HepG2 (cell line): ENCODE data around the gene ZMYND10. TPM values are rescaled to one million over a fixed set of nuclear protein-coding genes. Genes with fewer than 3 reads are reported as not detected.

Experiments
- AGO1 ChIP-seq: fragments of 200-400 bp; formaldehyde crosslinking; IDR thresholded peaks from 2 replicates; pipeline ENCODE4 v1.6.1; 2017; ENCODE audit warnings: mild to moderate bottlenecking, low read depth, low read length, moderate library complexity; ENCODE audit not compliant: poor library complexity, severe bottlenecking
- ATF3 ChIP-seq: sonication (generic); formaldehyde crosslinking; IDR thresholded peaks from 2 replicates; pipeline ENCODE4 v1.4.0; 2020; ENCODE audit warnings: missing genetic modification reagents
- FLYWCH1 ChIP-seq: sonication (generic); formaldehyde crosslinking; IDR thresholded peaks from 2 replicates; pipeline ENCODE4 v1.8.1; 2023; ENCODE audit warnings: mild to moderate bottlenecking, missing genetic modification reagents
- HOXD1 ChIP-seq: sonication (generic); formaldehyde crosslinking; IDR thresholded peaks from 2 replicates; pipeline ENCODE4 v1.5.0; 2020; ENCODE audit warnings: missing genetic modification reagents
- KLF12 ChIP-seq: sonication (generic); formaldehyde crosslinking; IDR thresholded peaks from 2 replicates; pipeline ENCODE4 v1.4.0; 2020; ENCODE audit warnings: missing genetic modification reagents, borderline replicate concordance
- MXD3 ChIP-seq: IDR thresholded peaks from 2 replicates; pipeline ENCODE4 v1.6.1; 2016; ENCODE audit warnings: mild to moderate bottlenecking, missing biosample characterization, missing genetic modification reagents
- SATB2 ChIP-seq: sonication (generic); formaldehyde crosslinking; IDR thresholded peaks from 2 replicates; pipeline ENCODE4 v1.5.0; 2020; ENCODE audit warnings: missing genetic modification reagents
- TMF1 ChIP-seq: sonication (generic); formaldehyde crosslinking; IDR thresholded peaks from 2 replicates; pipeline ENCODE4 v1.8.1; 2022; ENCODE audit warnings: low read depth, missing genetic modification reagents
- ZBTB46 ChIP-seq: sonication (generic); formaldehyde crosslinking; IDR thresholded peaks from 2 replicates; pipeline ENCODE4 v1.4.0; 2020; ENCODE audit warnings: mild to moderate bottlenecking, missing genetic modification reagents, borderline replicate concordance
- ZNF292 ChIP-seq: sonication (generic); formaldehyde crosslinking; IDR thresholded peaks from 2 replicates; pipeline ENCODE4 v1.8.1; 2022; ENCODE audit warnings: mild to moderate bottlenecking, low read depth, missing genetic modification reagents, borderline replicate concordance
- ZNF550 ChIP-seq: sonication (generic); formaldehyde crosslinking; IDR thresholded peaks from 2 replicates; pipeline ENCODE4 v1.4.0; 2020; ENCODE audit warnings: mild to moderate bottlenecking, missing genetic modification reagents, borderline replicate concordance
- ZNF646 ChIP-seq: sonication (generic); formaldehyde crosslinking; IDR thresholded peaks from 2 replicates; pipeline ENCODE4 v1.9.0; 2021; ENCODE audit warnings: mild to moderate bottlenecking, missing genetic modification reagents
- polyA plus RNA-seq, 8 experiments: library from polyadenylated mRNA; depleted of rRNA in 3 of 8; stranded (reverse) in 7 of 8; unstranded in 1 of 8; fragments of >200 nt; fragmentation: Illumina TruSeq in 4 of 8; extraction: Trizol in 4 of 8; gene quantifications; 2 replicates each; pipeline versions ENCODE4 v1.2.1 to v1.2.3, GENCODE V29; 2011 to 2016; ENCODE audit warnings: low read depth in 4 of 8, missing spikeins in 1 of 8, mixed read lengths in 1 of 8; ENCODE audit not compliant: insufficient read depth in 1 of 8
- total RNA-seq, 5 experiments: library from RNA; depleted of rRNA; stranded (reverse); fragments of >200 nt; fragmentation: Illumina TruSeq; extraction: Trizol; gene quantifications; 2 replicates each; pipeline ENCODE4 v1.2.3, GENCODE V29; 2016; ENCODE audit warnings: low read depth in 1 of 5

ZMYND10 gene
- total and polyA plus RNA-seq, 2 of the 13 experiments (the other 11 are each of a cell fraction or from before 2014, with no cell fraction given): 0.60 to 0.74 TPM

- no peak for TF ChIP-seq HOXD1 (CRISPR knock-in tag)
- TF ChIP-seq ZNF292 (CRISPR knock-in tag): no peak
- TF ChIP-seq ATF3 (CRISPR knock-in tag): no peak
- no peak for TF ChIP-seq SATB2
- no peak for TF ChIP-seq FLYWCH1 (CRISPR knock-in tag)
- no peak for TF ChIP-seq TMF1 (CRISPR knock-in tag)
- TF ChIP-seq AGO1: no peak
- no peak for TF ChIP-seq ZNF646
- TF ChIP-seq MXD3 (CRISPR knock-in tag): no peak
- no peak for TF ChIP-seq KLF12
- no peak for TF ChIP-seq ZBTB46 (CRISPR knock-in tag)
- no peak for TF ChIP-seq ZNF550 (CRISPR knock-in tag)
- TF ChIP-seq, all 625 proteins: peak for 0
Observed at GRCh38 chr3:50380405-50381085, 35.0 kb upstream of the ZMYND10 start (continued).
